MCF 10A (cell line): ENCODE results near the gene CPSF3. TPM values are rescaled to one million over a fixed set of nuclear protein-coding genes. Genes with fewer than 3 reads are reported as not detected.

Experiments used
- BruUV-seq: library from RNA; stranded (reverse); fragments of 400-500 nt; replicated peaks from 2 replicates; lab custom pipeline; 2021; lab: Mats Ljungman, UMichigan
- CTCF ChIA-PET: fragments of 300-600 bp; sonication (Branson Sonifier 250); formaldehyde crosslinking; extraction: SDS; loops from one replicate; lab custom pipeline; 2021; ENCODE audit warnings: antibody characterized with exemption, inconsistent platforms; lab: Yijun Ruan, JAX
- POLR2A ChIA-PET: fragments of 300-600, 350-650 bp; sonication (Branson Sonifier 250); formaldehyde crosslinking; extraction: SDS; loops from one replicate; lab custom pipeline; 2020; ENCODE audit warnings: antibody characterized with exemption, inconsistent platforms; lab: Yijun Ruan, JAX
- DNase-seq: peaks from one replicate; pipeline ENCODE4 v3.0.0-alpha.2; 2018; ENCODE audit not compliant: unreplicated experiment
- H3K27ac Mint-ChIP-seq: one replicate; pipeline ENCODE4 v1.8.0; 2022; ENCODE audit warnings: mild to moderate bottlenecking, low read depth, mixed read lengths; ENCODE audit not compliant: unreplicated experiment
- H3K27me3 Mint-ChIP-seq: one replicate; pipeline ENCODE4 v1.8.0; 2022; ENCODE audit warnings: mixed read lengths; ENCODE audit not compliant: insufficient read depth, unreplicated experiment
- H3K36me3 Mint-ChIP-seq: one replicate; pipeline ENCODE4 v1.8.0; 2022; ENCODE audit warnings: mild to moderate bottlenecking, moderate library complexity, mixed read lengths; ENCODE audit not compliant: insufficient read depth, unreplicated experiment
- H3K4me1 Mint-ChIP-seq: one replicate; pipeline ENCODE4 v1.8.0; 2022; ENCODE audit warnings: mixed read lengths; ENCODE audit not compliant: insufficient read depth, unreplicated experiment
- H3K4me3 Mint-ChIP-seq: one replicate; pipeline ENCODE4 v1.8.0; 2022; ENCODE audit warnings: mild to moderate bottlenecking, moderate library complexity, mixed read lengths; ENCODE audit not compliant: unreplicated experiment
- H3K9me3 Mint-ChIP-seq: one replicate; pipeline ENCODE4 v1.8.0; 2022; ENCODE audit warnings: mixed read lengths; ENCODE audit not compliant: unreplicated experiment
- intact Hi-C: fragments of 100-400 bp; cut with micrococcal nuclease; formaldehyde crosslinking; loops from 2 replicates; pipeline ENCODE4 v1.14.1; 2022
- total RNA-seq: library from RNA; stranded (reverse); gene quantifications from 2 replicates; pipeline ENCODE4 v1.2.3, GENCODE V29; 2022
- TF ChIP-seq, protein P1 (sequence below): fragments of 200-600 bp; IDR thresholded peaks from one replicate; pipeline ENCODE4 v1.8.0; 2022; ENCODE audit warnings: antibody characterized with exemption, mild to moderate bottlenecking; ENCODE audit not compliant: unreplicated experiment

The CPSF3 gene
- total RNA-seq, 1 experiment from 2014 or later = 51.0 TPM

GRCh38 chr2:9390991-9391390 lies 32.5 kb upstream of the CPSF3 start:
- BruUV-seq = no TSS peak
- Mint-ChIP-seq H3K4me3 (no peak overlapping the region), H3K4me1 (peaks cover 21% of the 10 kb centered on the region), H3K9me3 (no peaks in the 10 kb centered on the region), H3K27me3 (no peaks in the 10 kb centered on the region), H3K27ac (peak overlapping the region; percentile 16), H3K36me3 (peaks cover 76% of the 10 kb centered on the region)
- ChIA-PET POLR2A (interaction anchor here (0.7 kb wide), 1 partner anchor 155 kb away, joined by 3 read pairs; no protein-coding TSS in a partner anchor), CTCF (no interaction called here)
- no peak for DNase-seq
- TF ChIP-seq, protein P1, sequence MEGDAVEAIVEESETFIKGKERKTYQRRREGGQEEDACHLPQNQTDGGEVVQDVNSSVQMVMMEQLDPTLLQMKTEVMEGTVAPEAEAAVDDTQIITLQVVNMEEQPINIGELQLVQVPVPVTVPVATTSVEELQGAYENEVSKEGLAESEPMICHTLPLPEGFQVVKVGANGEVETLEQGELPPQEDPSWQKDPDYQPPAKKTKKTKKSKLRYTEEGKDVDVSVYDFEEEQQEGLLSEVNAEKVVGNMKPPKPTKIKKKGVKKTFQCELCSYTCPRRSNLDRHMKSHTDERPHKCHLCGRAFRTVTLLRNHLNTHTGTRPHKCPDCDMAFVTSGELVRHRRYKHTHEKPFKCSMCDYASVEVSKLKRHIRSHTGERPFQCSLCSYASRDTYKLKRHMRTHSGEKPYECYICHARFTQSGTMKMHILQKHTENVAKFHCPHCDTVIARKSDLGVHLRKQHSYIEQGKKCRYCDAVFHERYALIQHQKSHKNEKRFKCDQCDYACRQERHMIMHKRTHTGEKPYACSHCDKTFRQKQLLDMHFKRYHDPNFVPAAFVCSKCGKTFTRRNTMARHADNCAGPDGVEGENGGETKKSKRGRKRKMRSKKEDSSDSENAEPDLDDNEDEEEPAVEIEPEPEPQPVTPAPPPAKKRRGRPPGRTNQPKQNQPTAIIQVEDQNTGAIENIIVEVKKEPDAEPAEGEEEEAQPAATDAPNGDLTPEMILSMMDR = no peak
- intact Hi-C loops = no loop called here

DNA sequence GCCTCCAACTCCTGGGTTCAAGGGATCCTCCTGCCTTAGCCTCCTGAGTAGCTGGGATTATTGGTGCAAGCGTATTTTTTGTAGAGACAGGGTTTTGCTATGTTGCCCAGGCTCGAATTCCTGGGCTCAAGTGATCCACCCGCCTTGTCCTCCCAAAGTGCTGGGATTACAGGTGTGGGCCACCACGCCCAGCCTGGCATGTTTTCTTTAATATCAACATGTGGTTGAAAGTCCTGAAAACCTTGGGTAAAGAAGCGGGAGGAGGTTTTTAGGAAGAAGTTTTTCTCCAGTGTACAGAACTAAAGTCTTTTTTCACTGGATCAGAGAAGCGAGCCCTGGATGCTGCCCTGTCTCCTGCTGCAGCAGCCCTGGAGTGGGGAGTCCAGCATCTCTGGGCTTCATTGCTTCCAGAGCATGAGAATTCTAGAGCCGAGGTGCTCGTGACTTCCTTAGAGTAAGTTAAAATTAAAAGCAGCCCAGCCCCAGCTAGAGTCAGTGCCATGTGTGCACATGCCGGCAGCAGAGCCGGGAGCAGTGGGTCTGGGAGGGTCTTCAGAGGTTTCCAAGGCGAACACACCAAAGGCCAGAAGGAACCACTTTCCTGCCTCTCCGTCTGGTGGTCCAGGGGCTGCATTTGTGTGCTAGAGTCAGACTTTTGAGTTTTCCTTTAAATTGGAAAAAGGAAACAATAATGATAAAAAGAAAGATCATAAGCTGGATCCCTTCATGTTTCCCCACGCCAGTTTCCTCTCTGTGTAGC lies 31.3 kb upstream of the CPSF3 start:
- peaks cover 77% of the 10 kb centered on the region for H3K36me3 Mint-ChIP-seq
- ChIA-PET CTCF (interaction anchor here (0.9 to 1.0 kb wide), 2 partner anchors 148 to 378 kb away, joined by 3 read pairs; no protein-coding TSS in a partner anchor), POLR2A (interaction anchor here (0.9 to 1.5 kb wide), 3 partner anchors 9 to 30 kb away, joined by 3 to 5 read pairs (median 3); no protein-coding TSS in a partner anchor)
- DNase-seq = no peak
- H3K4me1 Mint-ChIP-seq = peaks cover 13% of the 10 kb centered on the region
- BruUV-seq = no TSS peak
- TF ChIP-seq, protein P1 = no peak
- peak overlapping the region; percentile 27 for H3K27ac Mint-ChIP-seq
- no peak overlapping the region for H3K4me3 Mint-ChIP-seq
- intact Hi-C loops = no loop called here
- no peaks in the 10 kb centered on the region for H3K9me3 Mint-ChIP-seq
- no peaks in the 10 kb centered on the region for H3K27me3 Mint-ChIP-seq

- Mint-ChIP-seq H3K27ac (no peak overlapping the region), H3K27me3 (no peaks in the 10 kb centered on the region), H3K4me3 (no peak overlapping the region), H3K4me1 (peaks cover 6% of the 10 kb centered on the region), H3K9me3 (no peaks in the 10 kb centered on the region), H3K36me3 (peaks cover 85% of the 10 kb centered on the region)
- POLR2A ChIA-PET = interaction anchor here (0.9 to 1.5 kb wide), 3 partner anchors 8 to 29 kb away, joined by 3 to 5 read pairs (median 3); no protein-coding TSS in a partner anchor
- intact Hi-C loops = no loop called here
- DNase-seq = no peak
- no TSS peak for BruUV-seq
- TF ChIP-seq, protein P1 = no peak
- CTCF ChIA-PET = interaction anchor here (0.9 kb wide), 1 partner anchor 149 kb away, joined by 3 read pairs; no protein-coding TSS in a partner anchor
Observed at GRCh38 chr2:9392898-9393765, 30.3 kb upstream of the CPSF3 start.
